Measurements from ENCODE around the gene A1BG. TPM values are rescaled to one million over a fixed set of nuclear protein-coding genes. Genes with fewer than 3 reads are reported as not detected.

The A1BG gene
- total and polyA plus RNA-seq, 2 of the 13 experiments (the other 11 are each of a cell fraction or from before 2014, with no cell fraction given) = 14.7 to 41.4 TPM

- TF ChIP-seq, protein P1, sequence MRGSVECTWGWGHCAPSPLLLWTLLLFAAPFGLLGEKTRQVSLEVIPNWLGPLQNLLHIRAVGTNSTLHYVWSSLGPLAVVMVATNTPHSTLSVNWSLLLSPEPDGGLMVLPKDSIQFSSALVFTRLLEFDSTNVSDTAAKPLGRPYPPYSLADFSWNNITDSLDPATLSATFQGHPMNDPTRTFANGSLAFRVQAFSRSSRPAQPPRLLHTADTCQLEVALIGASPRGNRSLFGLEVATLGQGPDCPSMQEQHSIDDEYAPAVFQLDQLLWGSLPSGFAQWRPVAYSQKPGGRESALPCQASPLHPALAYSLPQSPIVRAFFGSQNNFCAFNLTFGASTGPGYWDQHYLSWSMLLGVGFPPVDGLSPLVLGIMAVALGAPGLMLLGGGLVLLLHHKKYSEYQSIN (CRISPR knock-in tag; IDR thresholded peaks at IDR 0.05; ENCODE audit: borderline replicate concordance) = 0 out of 2 replicates have a peak, but pooled peaks have one; percentile 31
- peak; percentile 64; the same call in 1 of the 2 replicates for TF ChIP-seq RNF219 (CRISPR knock-in tag; IDR thresholded peaks at IDR 0.05)
- no peak for TF ChIP-seq ZNF574 (CRISPR knock-in tag; IDR thresholded peaks at IDR 0.05)
- no peak for TF ChIP-seq FOXM1 (CRISPR knock-in tag; IDR thresholded peaks at IDR 0.05)
- no peak for TF ChIP-seq ZNF17 (CRISPR knock-in tag; IDR thresholded peaks at IDR 0.05)
- no peak for TF ChIP-seq NR3C1 (CRISPR knock-in tag; IDR thresholded peaks at IDR 0.05)
- TF ChIP-seq ZNF589 (CRISPR knock-in tag; conservative IDR thresholded peaks at IDR 0.05) = no peak
- TF ChIP-seq ZSCAN30 (CRISPR knock-in tag; IDR thresholded peaks at IDR 0.05) = peak; percentile 96; the same call in 1 of the 2 replicates
- TF ChIP-seq ZNF639 (CRISPR knock-in tag; conservative IDR thresholded peaks at IDR 0.05) = no peak
- TF ChIP-seq MIER2 (CRISPR knock-in tag; IDR thresholded peaks at IDR 0.05) = no peak
- TF ChIP-seq, protein P2, sequence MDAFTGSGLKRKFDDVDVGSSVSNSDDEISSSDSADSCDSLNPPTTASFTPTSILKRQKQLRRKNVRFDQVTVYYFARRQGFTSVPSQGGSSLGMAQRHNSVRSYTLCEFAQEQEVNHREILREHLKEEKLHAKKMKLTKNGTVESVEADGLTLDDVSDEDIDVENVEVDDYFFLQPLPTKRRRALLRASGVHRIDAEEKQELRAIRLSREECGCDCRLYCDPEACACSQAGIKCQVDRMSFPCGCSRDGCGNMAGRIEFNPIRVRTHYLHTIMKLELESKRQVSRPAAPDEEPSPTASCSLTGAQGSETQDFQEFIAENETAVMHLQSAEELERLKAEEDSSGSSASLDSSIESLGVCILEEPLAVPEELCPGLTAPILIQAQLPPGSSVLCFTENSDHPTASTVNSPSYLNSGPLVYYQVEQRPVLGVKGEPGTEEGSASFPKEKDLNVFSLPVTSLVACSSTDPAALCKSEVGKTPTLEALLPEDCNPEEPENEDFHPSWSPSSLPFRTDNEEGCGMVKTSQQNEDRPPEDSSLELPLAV (CRISPR knock-in tag; conservative IDR thresholded peaks at IDR 0.05; ENCODE audit: low read depth) = no peak
- TF ChIP-seq, protein P3, sequence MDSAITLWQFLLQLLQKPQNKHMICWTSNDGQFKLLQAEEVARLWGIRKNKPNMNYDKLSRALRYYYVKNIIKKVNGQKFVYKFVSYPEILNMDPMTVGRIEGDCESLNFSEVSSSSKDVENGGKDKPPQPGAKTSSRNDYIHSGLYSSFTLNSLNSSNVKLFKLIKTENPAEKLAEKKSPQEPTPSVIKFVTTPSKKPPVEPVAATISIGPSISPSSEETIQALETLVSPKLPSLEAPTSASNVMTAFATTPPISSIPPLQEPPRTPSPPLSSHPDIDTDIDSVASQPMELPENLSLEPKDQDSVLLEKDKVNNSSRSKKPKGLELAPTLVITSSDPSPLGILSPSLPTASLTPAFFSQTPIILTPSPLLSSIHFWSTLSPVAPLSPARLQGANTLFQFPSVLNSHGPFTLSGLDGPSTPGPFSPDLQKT (CRISPR knock-in tag; IDR thresholded peaks at IDR 0.05; ENCODE audit: borderline replicate concordance) = no peak
- TF ChIP-seq ZFP90 (CRISPR knock-in tag; IDR thresholded peaks at IDR 0.05; ENCODE audit: borderline replicate concordance) = no peak
- TF ChIP-seq GTF2F1 (IDR thresholded peaks at IDR 0.05; ENCODE audit: low read length) = no peak
- no peak for TF ChIP-seq CERS6 (CRISPR knock-in tag; IDR thresholded peaks at IDR 0.05)
- TF ChIP-seq RELA (CRISPR knock-in tag; IDR thresholded peaks at IDR 0.05) = 0 out of 2 replicates have a peak, but pooled peaks have one; percentile 10
- no peak for TF ChIP-seq PTBP1 (IDR thresholded peaks at IDR 0.05; ENCODE audit: low read depth, low read length, poor library complexity, severe bottlenecking)
- no peak for TF ChIP-seq ZSCAN12 (CRISPR knock-in tag; IDR thresholded peaks at IDR 0.05)
Observed at GRCh38 chr19:58380037-58380661, 26.9 kb upstream of the A1BG start (continued).
